CD14-positive monocyte (primary cell): ENCODE measurements around the gene TINAGL1. TPM values are rescaled to one million over a fixed set of nuclear protein-coding genes. Genes with fewer than 3 reads are reported as not detected.

ENCODE experiments used
- DNase-seq, 3 donors: peaks; one replicate each; pipeline ENCODE4 v3.0.0-alpha.2; 2011 to 2022
- H2AFZ ChIP-seq: 2 replicates; pipeline ENCODE4 v1.6.0; 2012; ENCODE audit warnings: mild to moderate bottlenecking, low read depth, low read length, inconsistent platforms; ENCODE audit not compliant: insufficient read depth, poor library complexity, severe bottlenecking
- H3K27ac ChIP-seq, 2 donors: 1 replicate in 1 of 2; 2 replicates in 1 of 2; pipeline ENCODE4 v1.5.1; 2012 to 2013; ENCODE audit warnings: low read length in 2 of 2, control low read depth in 1 of 2, inconsistent platforms in 1 of 2, low read depth in 1 of 2, mild to moderate bottlenecking in 1 of 2
- H3K27me3 ChIP-seq, 2 donors: one replicate each; pipeline versions ENCODE4 v1.6.0 to v1.6.1; 2011 to 2013; ENCODE audit warnings: low read length in 2 of 2; ENCODE audit not compliant: control insufficient read depth in 2 of 2, insufficient read depth in 2 of 2
- H3K36me3 ChIP-seq, 2 donors: replicated peaks in 1 of 2; 1 replicate in 1 of 2; 2 replicates in 1 of 2; pipeline versions ENCODE4 v1.5.1 to v1.6.1; 2012 to 2013; ENCODE audit warnings: low read length in 2 of 2, control low read depth in 1 of 2, inconsistent platforms in 1 of 2, mild to moderate bottlenecking in 1 of 2; ENCODE audit not compliant: insufficient read depth in 2 of 2, control insufficient read depth in 1 of 2
- H3K4me1 ChIP-seq, 2 donors: 1 replicate in 1 of 2; 2 replicates in 1 of 2; pipeline versions ENCODE4 v1.5.1 to v1.6.1; 2012 to 2013; ENCODE audit warnings: low read length in 2 of 2, control low read depth in 1 of 2, inconsistent platforms in 1 of 2, mild to moderate bottlenecking in 1 of 2, moderate library complexity in 1 of 2; ENCODE audit not compliant: insufficient read depth in 2 of 2, control insufficient read depth in 1 of 2
- H3K4me2 ChIP-seq: replicated peaks from 2 replicates; pipeline ENCODE3; 2012; ENCODE audit warnings: low read length, moderate library complexity, mild to moderate bottlenecking; ENCODE audit not compliant: poor library complexity, severe bottlenecking; ENCODE audit errors: extremely low read depth
- H3K4me3 ChIP-seq, 3 experiments: fragments of 200-600 bp in 1 of 3; sonication (generic) in 1 of 3; replicated peaks in 1 of 3; 1 replicate in 2 of 3; 2 replicates in 1 of 3; pipeline ENCODE4 v1.5.1; 2011 to 2013; ENCODE audit warnings: low read length in 3 of 3, mild to moderate bottlenecking in 3 of 3, control low read depth in 2 of 3, low read depth in 2 of 3, inconsistent platforms in 1 of 3, moderate library complexity in 1 of 3
- H3K79me2 ChIP-seq: 2 replicates; pipeline ENCODE4 v1.6.0; 2012; ENCODE audit warnings: mild to moderate bottlenecking, control low read depth, inconsistent platforms, low read length, moderate library complexity; ENCODE audit not compliant: insufficient read depth
- H3K9ac ChIP-seq: 2 replicates; pipeline ENCODE4 v1.6.0; 2017; ENCODE audit warnings: low read length, mild to moderate bottlenecking; ENCODE audit not compliant: insufficient read depth, poor library complexity, severe bottlenecking
- H3K9me3 ChIP-seq, 2 donors: replicated peaks in 1 of 2; 1 replicate in 1 of 2; 2 replicates in 1 of 2; pipeline versions ENCODE4 v1.5.1 to v1.6.1; 2012 to 2013; ENCODE audit warnings: low read length in 2 of 2, control low read depth in 1 of 2; ENCODE audit not compliant: control insufficient read depth in 1 of 2, insufficient read depth in 1 of 2
- H4K20me1 ChIP-seq: 2 replicates; pipeline ENCODE4 v1.6.0; 2012; ENCODE audit warnings: mild to moderate bottlenecking, low read length, control low read depth, moderate library complexity; ENCODE audit not compliant: insufficient read depth
- H3K27ac Mint-ChIP-seq, 7 donors: one replicate each; pipeline ENCODE4 v1.8.0; 2020; ENCODE audit warnings: mild to moderate bottlenecking in 7 of 7, mixed read lengths in 7 of 7, moderate library complexity in 6 of 7, inconsistent platforms in 2 of 7
- H3K27me3 Mint-ChIP-seq, 3 donors: one replicate each; pipeline ENCODE4 v1.8.0; 2021 to 2022; ENCODE audit warnings: low read depth in 3 of 3, mild to moderate bottlenecking in 3 of 3, mixed read lengths in 3 of 3, moderate library complexity in 3 of 3, inconsistent platforms in 1 of 3
- H3K36me3 Mint-ChIP-seq, 2 donors: one replicate each; pipeline ENCODE4 v1.8.0; 2020; ENCODE audit warnings: mixed read lengths in 2 of 2, inconsistent platforms in 1 of 2, mild to moderate bottlenecking in 1 of 2
- H3K4me1 Mint-ChIP-seq: one replicate; pipeline ENCODE4 v1.8.0; 2020; ENCODE audit warnings: mild to moderate bottlenecking, mixed read lengths
- H3K4me3 Mint-ChIP-seq, 2 donors: one replicate each; pipeline ENCODE4 v1.8.0; 2020; ENCODE audit warnings: mild to moderate bottlenecking in 2 of 2, mixed read lengths in 2 of 2, moderate library complexity in 1 of 2
- H3K9me3 Mint-ChIP-seq, 7 donors: one replicate each; pipeline ENCODE4 v1.8.0; 2020 to 2022; ENCODE audit warnings: mixed read lengths in 7 of 7, mild to moderate bottlenecking in 6 of 7, moderate library complexity in 6 of 7, inconsistent platforms in 2 of 7
- WGBS: methylation state at CpG from one replicate; pipeline ENCODE4 v1.1.5; 2013; ENCODE audit warnings: missing lambda C conversion rate; ENCODE audit not compliant: insufficient coverage; 5-methylcytosine and 5-hydroxymethylcytosine counted together
- intact Hi-C, 2 donors: fragments of 100-400 bp; cut with micrococcal nuclease; formaldehyde crosslinking; loops; one replicate each; pipeline versions ENCODE4 v1.15.0 to v1.15.1; 2023
- polyA plus RNA-seq, 3 donors: library from polyadenylated mRNA; depleted of rRNA in 1 of 3; unstranded in 2 of 3; stranded (reverse) in 1 of 3; fragments of 300-500 nt in 2 of 3; fragments of >200 nt in 1 of 3; fragmentation: Illumina TruSeq in 2 of 3; gene quantifications; 1 replicate in 2 of 3; 2 replicates in 1 of 3; pipeline ENCODE4 v1.2.3, GENCODE V29; 2012 to 2021
- TF ChIP-seq, protein P1 (sequence below): fragments of 200-600 bp; IDR thresholded peaks from one replicate; pipeline ENCODE4 v1.8.0; 2022; ENCODE audit warnings: antibody characterized with exemption, mild to moderate bottlenecking

TINAGL1 gene
- polyA plus RNA-seq, 3 donors, result 0.07 TPM; not detected in 2

DNA sequence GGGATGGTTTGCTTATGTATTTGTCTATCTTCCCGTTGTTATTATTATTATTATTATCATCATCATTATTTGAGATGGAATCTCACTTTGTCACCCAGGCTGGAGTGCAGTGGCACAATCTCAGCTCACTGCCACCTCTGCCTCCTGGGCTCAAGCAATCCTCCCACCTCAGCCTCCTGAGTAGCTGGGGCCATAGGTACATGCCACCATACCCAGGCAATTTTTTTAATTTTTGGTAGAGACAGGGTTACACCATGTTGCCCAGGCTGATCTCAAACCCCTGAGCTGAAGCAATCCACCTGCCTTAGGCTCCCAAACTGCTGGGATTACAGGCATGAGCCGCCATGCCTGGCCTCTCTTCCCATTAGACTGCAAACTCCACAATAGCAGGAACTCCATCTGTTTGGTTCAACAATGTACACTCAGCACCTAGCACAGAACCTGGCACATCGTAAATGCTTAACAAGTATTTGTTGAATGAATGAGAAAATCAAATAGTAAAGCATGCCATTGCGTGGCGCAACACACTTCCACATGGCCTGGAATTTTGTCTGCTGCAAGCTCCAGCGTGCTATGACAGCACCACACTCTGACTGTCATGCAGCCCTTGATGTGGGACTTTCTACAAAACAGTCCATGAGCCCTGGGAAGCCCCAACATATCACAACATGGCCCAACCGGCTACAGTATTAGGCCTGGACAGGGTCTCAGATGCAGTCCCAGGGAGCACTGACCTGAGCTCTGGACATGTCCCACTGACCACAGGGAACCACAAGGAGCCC lies 3.8 kb upstream of the TINAGL1 start:
- Histone ChIP-seq H3K79me2 (no peaks in the 10 kb centered on the region), H4K20me1 (no peaks in the 10 kb centered on the region), H3K27me3 (peaks cover 0 to 12% of the 10 kb centered on the region in 2 donors), H3K36me3 (no peaks in the 10 kb centered on the region), H3K27ac (no peak overlapping the region), H3K4me3 (no peak overlapping the region), H3K9ac (no peak overlapping the region), H3K4me2 (no peak overlapping the region), H3K9me3 (no peaks in the 10 kb centered on the region), H3K4me1 (peaks cover 5% of the 10 kb centered on the region in 2 donors), H2AFZ (no peak overlapping the region)
- WGBS, result 77% methylated on average over 4 of the region's 7 CpGs
- Mint-ChIP-seq H3K27ac (peak overlapping the region in 1 of 7 donors; percentile 12), H3K4me3 (no peak overlapping the region), H3K4me1 (peaks cover 19% of the 10 kb centered on the region), H3K9me3 (no peaks in the 10 kb centered on the region), H3K36me3 (no peaks in the 10 kb centered on the region), H3K27me3 (peaks cover 11 to 19% (median 15%) of the 10 kb centered on the region in 3 donors)
- intact Hi-C loops, result no loop called here
- DNase-seq, result no peak
- TF ChIP-seq, protein P1, sequence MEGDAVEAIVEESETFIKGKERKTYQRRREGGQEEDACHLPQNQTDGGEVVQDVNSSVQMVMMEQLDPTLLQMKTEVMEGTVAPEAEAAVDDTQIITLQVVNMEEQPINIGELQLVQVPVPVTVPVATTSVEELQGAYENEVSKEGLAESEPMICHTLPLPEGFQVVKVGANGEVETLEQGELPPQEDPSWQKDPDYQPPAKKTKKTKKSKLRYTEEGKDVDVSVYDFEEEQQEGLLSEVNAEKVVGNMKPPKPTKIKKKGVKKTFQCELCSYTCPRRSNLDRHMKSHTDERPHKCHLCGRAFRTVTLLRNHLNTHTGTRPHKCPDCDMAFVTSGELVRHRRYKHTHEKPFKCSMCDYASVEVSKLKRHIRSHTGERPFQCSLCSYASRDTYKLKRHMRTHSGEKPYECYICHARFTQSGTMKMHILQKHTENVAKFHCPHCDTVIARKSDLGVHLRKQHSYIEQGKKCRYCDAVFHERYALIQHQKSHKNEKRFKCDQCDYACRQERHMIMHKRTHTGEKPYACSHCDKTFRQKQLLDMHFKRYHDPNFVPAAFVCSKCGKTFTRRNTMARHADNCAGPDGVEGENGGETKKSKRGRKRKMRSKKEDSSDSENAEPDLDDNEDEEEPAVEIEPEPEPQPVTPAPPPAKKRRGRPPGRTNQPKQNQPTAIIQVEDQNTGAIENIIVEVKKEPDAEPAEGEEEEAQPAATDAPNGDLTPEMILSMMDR, result no peak

DNA sequence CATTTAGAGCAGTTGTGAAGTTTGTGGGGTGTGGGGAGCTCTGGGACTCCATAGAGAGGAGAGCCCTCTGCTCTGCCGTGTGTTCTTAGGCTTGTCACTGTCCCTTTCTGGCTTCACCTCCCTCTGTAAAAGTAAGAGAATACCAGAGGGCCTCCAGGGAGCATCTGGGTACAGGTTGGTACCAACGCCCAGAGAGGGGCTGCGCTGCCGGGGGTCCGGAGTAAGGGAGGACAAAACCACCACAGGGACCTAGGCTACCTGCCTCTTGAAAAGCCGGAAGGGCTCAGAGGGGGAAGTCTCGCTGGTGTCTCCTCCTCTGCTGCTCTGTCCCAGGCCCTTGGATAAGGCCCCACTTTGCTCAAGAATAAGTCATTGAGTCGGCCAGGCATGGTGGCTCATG lies 3.1 kb upstream of the TINAGL1 start:
- Mint-ChIP-seq H3K27ac (no peak overlapping the region), H3K4me3 (no peak overlapping the region), H3K4me1 (peaks cover 19% of the 10 kb centered on the region), H3K36me3 (no peaks in the 10 kb centered on the region), H3K27me3 (peaks cover 11 to 22% (median 15%) of the 10 kb centered on the region in 3 donors), H3K9me3 (no peaks in the 10 kb centered on the region)
- Histone ChIP-seq H3K27ac (no peak overlapping the region), H3K27me3 (peaks cover 0 to 16% of the 10 kb centered on the region in 2 donors), H3K4me1 (peaks cover 5% of the 10 kb centered on the region in 2 donors), H3K9ac (no peak overlapping the region), H4K20me1 (no peaks in the 10 kb centered on the region), H3K79me2 (no peaks in the 10 kb centered on the region), H3K4me3 (no peak overlapping the region), H3K9me3 (no peaks in the 10 kb centered on the region), H2AFZ (no peak overlapping the region), H3K4me2 (no peak overlapping the region), H3K36me3 (no peaks in the 10 kb centered on the region)
- no peak for DNase-seq
- intact Hi-C loops, result no loop called here
- TF ChIP-seq, protein P1, result no peak
- 98% methylated on average over 6 of the region's 8 CpGs for WGBS
